HEK293 (cell line): ENCODE data around the gene ZNF688.

Experiments used
- KLF16 ChIP-seq: fragments of 450-650 bp; formaldehyde crosslinking; IDR thresholded peaks from 2 replicates; pipeline ENCODE4 v1.5.1; 2017; ENCODE audit warnings: missing biosample characterization, missing genetic modification characterization
- MYNN ChIP-seq: fragments of 450-650 bp; formaldehyde crosslinking; IDR thresholded peaks from 2 replicates; pipeline ENCODE4 v1.5.1; 2016; ENCODE audit warnings: missing biosample characterization, missing genetic modification characterization, borderline replicate concordance
- PBX3 ChIP-seq: sonication (generic); formaldehyde crosslinking; IDR thresholded peaks from 2 replicates; pipeline ENCODE4 v1.8.1; 2022; ENCODE audit warnings: mild to moderate bottlenecking, moderate library complexity, missing genetic modification reagents
- SP3 ChIP-seq: fragments of 450-650 bp; formaldehyde crosslinking; IDR thresholded peaks from 2 replicates; pipeline ENCODE4 v1.5.1; 2016; ENCODE audit warnings: missing biosample characterization, missing genetic modification characterization
- ZBTB1 ChIP-seq: fragments of 450-650 bp; formaldehyde crosslinking; IDR thresholded peaks from 2 replicates; pipeline ENCODE4 v1.5.1; 2016; ENCODE audit warnings: missing biosample characterization, missing genetic modification characterization
- ZBTB49 ChIP-seq: fragments of 450-650 bp; formaldehyde crosslinking; IDR thresholded peaks from 2 replicates; pipeline ENCODE4 v1.5.1; 2016; ENCODE audit warnings: missing biosample characterization, missing genetic modification characterization, low read depth
- ZNF350 ChIP-seq: fragments of 450-650 bp; formaldehyde crosslinking; IDR thresholded peaks from 2 replicates; pipeline ENCODE4 v1.5.0; 2017; ENCODE audit warnings: missing biosample characterization, mild to moderate bottlenecking, missing genetic modification characterization
- ZNF391 ChIP-seq: fragments of 450-650 bp; formaldehyde crosslinking; IDR thresholded peaks from 2 replicates; pipeline ENCODE4 v1.5.1; 2016; ENCODE audit warnings: low read depth, missing biosample characterization, missing genetic modification characterization, borderline replicate concordance
- ZNF510 ChIP-seq: fragments of 450-650 bp; formaldehyde crosslinking; IDR thresholded peaks from 2 replicates; pipeline ENCODE4 v1.5.1; 2018; ENCODE audit warnings: mild to moderate bottlenecking, missing genetic modification characterization, missing biosample characterization; ENCODE audit not compliant: insufficient replicate concordance
- ZNF529 ChIP-seq: fragments of 450-650 bp; formaldehyde crosslinking; IDR thresholded peaks from 2 replicates; pipeline ENCODE4 v1.5.1; 2017; ENCODE audit warnings: missing genetic modification characterization, missing biosample characterization; ENCODE audit not compliant: insufficient replicate concordance
- ZNF530 ChIP-seq: fragments of 450-650 bp; formaldehyde crosslinking; IDR thresholded peaks from 2 replicates; pipeline ENCODE4 v1.5.1; 2016; ENCODE audit warnings: low read depth, missing biosample characterization, missing genetic modification characterization
- ZNF629 ChIP-seq: fragments of 450-650 bp; formaldehyde crosslinking; IDR thresholded peaks from 2 replicates; pipeline ENCODE4 v1.5.1; 2017; ENCODE audit warnings: missing biosample characterization, missing genetic modification characterization
- TF ChIP-seq, protein P1 (sequence below): fragments of 450-650 bp; formaldehyde crosslinking; IDR thresholded peaks from 2 replicates; pipeline ENCODE4 v1.5.1; 2016; ENCODE audit warnings: missing biosample characterization, missing genetic modification characterization
- TF ChIP-seq, protein P2 (sequence below): fragments of 450-650 bp; formaldehyde crosslinking; IDR thresholded peaks from 2 replicates; pipeline ENCODE4 v1.5.1; 2016; ENCODE audit warnings: missing biosample characterization, missing genetic modification characterization

DNA sequence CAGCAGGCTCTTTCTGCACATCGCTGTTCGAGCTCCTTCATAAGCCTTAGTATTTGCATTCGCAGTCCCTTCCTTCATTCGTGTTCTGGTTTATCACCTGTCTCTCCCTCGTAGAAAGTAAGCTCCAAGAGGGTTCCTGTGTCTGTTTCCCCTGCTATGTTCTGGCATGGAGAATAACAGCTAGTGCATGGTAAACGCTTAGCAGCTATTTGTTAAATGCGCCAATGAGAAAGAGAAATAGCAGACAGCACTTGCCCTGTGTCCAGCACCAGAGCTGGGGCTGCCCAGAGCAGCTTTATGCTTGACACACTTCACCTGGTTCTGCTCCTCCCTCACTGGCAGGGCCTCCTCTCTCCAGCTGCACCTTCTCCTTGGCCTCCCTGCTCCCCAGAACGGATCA lies 5.5 kb downstream of the ZNF688 start:
- TF ChIP-seq, protein P1, sequence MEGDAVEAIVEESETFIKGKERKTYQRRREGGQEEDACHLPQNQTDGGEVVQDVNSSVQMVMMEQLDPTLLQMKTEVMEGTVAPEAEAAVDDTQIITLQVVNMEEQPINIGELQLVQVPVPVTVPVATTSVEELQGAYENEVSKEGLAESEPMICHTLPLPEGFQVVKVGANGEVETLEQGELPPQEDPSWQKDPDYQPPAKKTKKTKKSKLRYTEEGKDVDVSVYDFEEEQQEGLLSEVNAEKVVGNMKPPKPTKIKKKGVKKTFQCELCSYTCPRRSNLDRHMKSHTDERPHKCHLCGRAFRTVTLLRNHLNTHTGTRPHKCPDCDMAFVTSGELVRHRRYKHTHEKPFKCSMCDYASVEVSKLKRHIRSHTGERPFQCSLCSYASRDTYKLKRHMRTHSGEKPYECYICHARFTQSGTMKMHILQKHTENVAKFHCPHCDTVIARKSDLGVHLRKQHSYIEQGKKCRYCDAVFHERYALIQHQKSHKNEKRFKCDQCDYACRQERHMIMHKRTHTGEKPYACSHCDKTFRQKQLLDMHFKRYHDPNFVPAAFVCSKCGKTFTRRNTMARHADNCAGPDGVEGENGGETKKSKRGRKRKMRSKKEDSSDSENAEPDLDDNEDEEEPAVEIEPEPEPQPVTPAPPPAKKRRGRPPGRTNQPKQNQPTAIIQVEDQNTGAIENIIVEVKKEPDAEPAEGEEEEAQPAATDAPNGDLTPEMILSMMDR (tag by site-specific recombination): no peak
- TF ChIP-seq ZNF510: no peak
- no peak for TF ChIP-seq ZNF629 (tag by site-specific recombination)
- TF ChIP-seq MYNN (tag by site-specific recombination): no peak
- TF ChIP-seq, protein P2, sequence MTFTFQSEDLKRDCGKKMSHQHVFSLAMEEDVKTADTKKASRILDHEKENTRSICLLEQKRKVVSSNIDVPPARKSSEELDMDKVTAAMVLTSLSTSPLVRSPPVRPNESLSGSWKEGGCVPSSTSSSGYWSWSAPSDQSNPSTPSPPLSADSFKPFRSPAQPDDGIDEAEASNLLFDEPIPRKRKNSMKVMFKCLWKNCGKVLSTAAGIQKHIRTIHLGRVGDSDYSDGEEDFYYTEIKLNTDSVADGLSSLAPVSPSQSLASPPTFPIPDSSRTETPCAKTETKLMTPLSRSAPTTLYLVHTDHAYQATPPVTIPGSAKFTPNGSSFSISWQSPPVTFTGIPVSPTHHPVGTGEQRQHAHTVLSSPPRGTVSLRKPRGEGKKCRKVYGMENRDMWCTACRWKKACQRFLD (tag by site-specific recombination): no peak
- TF ChIP-seq ZBTB49 (tag by site-specific recombination): no peak
- TF ChIP-seq ZNF530 (tag by site-specific recombination): no peak
- no peak for TF ChIP-seq PBX3 (CRISPR knock-in tag)
- TF ChIP-seq ZNF391: no peak
- TF ChIP-seq ZBTB1 (tag by site-specific recombination): no peak
- no peak for TF ChIP-seq ZNF529 (tag by site-specific recombination)
- TF ChIP-seq SP3 (tag by site-specific recombination): no peak
- no peak for TF ChIP-seq ZNF350
- TF ChIP-seq KLF16 (tag by site-specific recombination): no peak
